T-helper 1 cell treated with Interleukin-12 subunit alpha and Interleukin-12 subunit beta and Interleukin-4 antibody, amounts not matched to agents 30 μg/mL and 1 μg/mL, for 36 hours (primary cell): ENCODE data around the gene CSRNP2.
A peak's percentile ranks its signal among the peaks of the same experiment; 100 is the strongest.

Experiments
- H3K27ac Mint-ChIP-seq: one replicate; pipeline ENCODE4 v1.8.0; 2021; ENCODE audit warnings: mild to moderate bottlenecking, mixed read lengths
- H3K27me3 Mint-ChIP-seq: one replicate; pipeline ENCODE4 v1.8.0; 2021; ENCODE audit warnings: low read depth, mixed read lengths
- H3K36me3 Mint-ChIP-seq: one replicate; pipeline ENCODE4 v1.8.0; 2021; ENCODE audit warnings: low read depth, mixed read lengths
- H3K4me1 Mint-ChIP-seq: one replicate; pipeline ENCODE4 v1.8.0; 2021; ENCODE audit warnings: low read depth, mixed read lengths
- H3K4me3 Mint-ChIP-seq: one replicate; pipeline ENCODE4 v1.8.0; 2021; ENCODE audit warnings: mild to moderate bottlenecking, moderate library complexity, mixed read lengths
- H3K9me3 Mint-ChIP-seq: one replicate; pipeline ENCODE4 v1.8.0; 2021; ENCODE audit warnings: mixed read lengths

Gene CSRNP2

DNA sequence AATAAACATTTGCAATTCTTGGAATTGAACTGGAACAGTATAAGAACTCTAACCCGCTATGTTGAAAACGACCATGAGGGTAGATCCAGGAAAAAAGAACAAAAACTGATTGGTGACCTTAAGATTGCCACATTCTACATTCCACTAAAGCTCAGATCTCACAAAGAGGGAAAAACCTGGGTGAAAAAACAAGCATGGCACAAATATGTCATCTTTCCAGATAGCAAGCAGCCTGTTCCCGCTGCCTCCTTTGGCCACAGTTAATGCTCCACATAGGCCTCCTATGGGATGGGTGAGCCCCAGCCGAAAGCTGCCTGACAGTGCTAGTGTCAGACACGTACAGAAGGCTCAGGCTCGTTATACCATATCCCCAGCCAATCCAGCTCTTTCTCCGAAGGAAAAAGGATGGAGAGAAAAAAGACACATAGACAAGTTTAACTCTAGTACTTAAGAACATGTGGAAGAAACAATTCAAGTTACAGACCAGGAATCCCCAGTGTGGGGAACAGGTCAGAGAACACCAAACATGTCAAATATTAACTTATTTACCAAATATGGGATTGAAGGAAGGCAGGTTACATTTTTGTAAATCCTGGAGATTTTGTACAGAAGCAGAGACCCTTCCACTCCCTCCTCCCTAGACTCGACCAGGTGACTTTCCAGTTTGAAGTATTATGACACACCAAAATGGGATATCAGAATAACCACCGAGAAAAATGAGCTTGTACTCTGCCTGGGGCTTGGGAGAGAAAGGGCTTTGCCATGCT lies 20.6 kb downstream of the CSRNP2 start:
- H3K4me3 Mint-ChIP-seq = no peak overlapping the region
- H3K9me3 Mint-ChIP-seq = no peaks in the 10 kb centered on the region
- peaks cover 2% of the 10 kb centered on the region for H3K4me1 Mint-ChIP-seq
- no peak overlapping the region for H3K27ac Mint-ChIP-seq
- H3K27me3 Mint-ChIP-seq = no peaks in the 10 kb centered on the region
- peaks cover 33% of the 10 kb centered on the region for H3K36me3 Mint-ChIP-seq

GRCh38 chr12:51059086-51059485 lies 24.3 kb downstream of the CSRNP2 start:
- H3K36me3 Mint-ChIP-seq = peaks cover 36% of the 10 kb centered on the region
- no peaks in the 10 kb centered on the region for H3K27me3 Mint-ChIP-seq

DNA sequence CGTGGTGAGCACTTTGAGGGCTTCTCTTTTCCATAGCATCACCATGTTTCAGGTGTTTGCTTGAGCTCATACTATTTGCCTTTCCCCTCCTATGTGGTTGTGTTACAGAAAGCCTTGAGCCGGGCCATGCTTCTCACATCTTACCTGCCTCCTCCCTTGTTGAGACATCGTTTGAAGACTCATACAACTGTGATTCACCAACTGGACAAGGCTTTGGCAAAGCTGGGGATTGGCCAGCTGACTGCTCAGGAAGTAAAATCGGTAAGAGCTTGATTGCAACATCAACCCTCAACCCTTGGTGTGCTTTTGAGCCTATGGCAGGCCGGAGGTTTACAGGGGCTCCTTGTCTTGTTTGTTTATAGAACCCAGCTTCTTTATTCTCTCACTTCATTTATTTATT lies 27.2 kb downstream of the CSRNP2 start:
- no peak overlapping the region for H3K4me3 Mint-ChIP-seq
- H3K36me3 Mint-ChIP-seq = peaks cover 39% of the 10 kb centered on the region
- peaks cover 7% of the 10 kb centered on the region for H3K4me1 Mint-ChIP-seq
- H3K27me3 Mint-ChIP-seq = no peaks in the 10 kb centered on the region
- no peaks in the 10 kb centered on the region for H3K9me3 Mint-ChIP-seq
- no peak overlapping the region for H3K27ac Mint-ChIP-seq

More at GRCh38 chr12:51059086-51059485, 24.3 kb downstream of the CSRNP2 start:
- H3K9me3 Mint-ChIP-seq = no peaks in the 10 kb centered on the region
- no peak overlapping the region for H3K27ac Mint-ChIP-seq
- peaks cover 2% of the 10 kb centered on the region for H3K4me1 Mint-ChIP-seq
- no peak overlapping the region for H3K4me3 Mint-ChIP-seq

DNA sequence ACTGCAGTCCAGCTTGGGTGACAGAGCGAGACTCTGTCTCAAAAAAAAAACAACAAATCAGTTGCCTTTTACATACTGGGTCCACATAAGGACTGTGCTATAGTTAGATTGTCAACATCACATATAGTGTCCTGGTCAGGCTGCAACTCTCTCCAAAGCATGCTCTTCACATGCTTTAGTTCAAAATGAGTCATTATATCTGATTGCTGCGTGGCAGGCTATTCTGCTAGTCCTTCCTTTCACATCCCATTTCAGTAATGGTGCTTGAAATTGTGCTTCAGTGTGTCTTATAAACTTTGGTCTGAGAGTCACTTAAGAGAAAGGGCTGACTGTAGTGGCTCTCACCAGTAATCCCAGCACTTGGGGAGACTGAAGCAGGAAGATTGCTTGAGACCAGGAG lies 28.3 kb downstream of the CSRNP2 start:
- Mint-ChIP-seq H3K4me3 (no peak overlapping the region), H3K9me3 (no peaks in the 10 kb centered on the region), H3K36me3 (peaks cover 36% of the 10 kb centered on the region), H3K27me3 (no peaks in the 10 kb centered on the region), H3K4me1 (peaks cover 7% of the 10 kb centered on the region), H3K27ac (no peak overlapping the region)

DNA sequence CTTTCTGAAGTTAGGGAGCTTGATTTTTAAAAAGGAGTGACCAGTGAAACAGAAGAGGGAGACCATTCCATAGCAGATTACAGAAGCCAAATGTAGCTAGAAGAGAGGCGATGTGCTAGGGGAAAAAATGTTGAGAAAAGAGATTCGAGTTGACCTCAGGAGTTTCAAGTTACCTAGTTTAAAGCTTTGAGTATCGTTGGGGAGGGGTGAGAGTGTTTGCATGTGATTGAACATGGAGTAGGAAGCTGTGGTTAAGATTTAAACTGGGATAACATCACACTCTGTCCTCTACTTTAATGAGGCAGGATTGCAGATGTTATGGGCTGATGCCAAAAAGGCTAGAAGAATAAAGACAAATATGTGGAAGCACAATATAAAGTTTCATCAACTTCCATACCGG lies 31.6 kb downstream of the CSRNP2 start:
- H3K27me3 Mint-ChIP-seq = no peaks in the 10 kb centered on the region
- peak overlapping the region; percentile 4 for H3K27ac Mint-ChIP-seq
- H3K36me3 Mint-ChIP-seq = peaks cover 26% of the 10 kb centered on the region
- H3K4me1 Mint-ChIP-seq = peaks cover 24% of the 10 kb centered on the region
- no peak overlapping the region for H3K4me3 Mint-ChIP-seq
- H3K9me3 Mint-ChIP-seq = no peaks in the 10 kb centered on the region

DNA sequence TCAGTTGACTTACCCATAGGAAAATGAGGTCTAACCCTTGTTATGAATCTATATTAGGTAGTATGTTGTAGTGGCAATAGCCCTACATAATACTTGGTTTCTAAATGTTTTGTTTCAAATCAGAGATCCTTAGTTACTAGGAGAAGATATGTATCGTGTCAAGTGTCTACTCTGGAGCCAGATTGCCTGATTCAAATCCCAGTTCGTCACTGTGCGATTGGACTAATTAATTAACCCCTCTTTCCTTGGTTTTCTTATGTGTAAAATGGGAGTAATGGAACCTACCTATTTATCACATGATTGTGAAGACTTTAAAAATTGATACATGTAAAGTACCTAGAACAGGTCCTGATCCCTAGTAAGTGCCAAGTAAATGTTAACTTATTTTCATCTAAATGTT lies 33.9 kb downstream of the CSRNP2 start:
- Mint-ChIP-seq H3K27me3 (no peaks in the 10 kb centered on the region), H3K36me3 (peaks cover 18% of the 10 kb centered on the region), H3K4me1 (peaks cover 26% of the 10 kb centered on the region), H3K4me3 (peak overlapping the region; percentile 95), H3K9me3 (no peaks in the 10 kb centered on the region), H3K27ac (peak overlapping the region; percentile 93)

- Mint-ChIP-seq H3K27me3 (no peaks in the 10 kb centered on the region), H3K4me1 (peaks cover 26% of the 10 kb centered on the region), H3K4me3 (peak overlapping the region; percentile 95), H3K9me3 (no peaks in the 10 kb centered on the region), H3K27ac (peak overlapping the region; percentile 93), H3K36me3 (peaks cover 16% of the 10 kb centered on the region)
Measured at GRCh38 chr12:51048661-51049251, 34.6 kb downstream of the CSRNP2 start.

DNA sequence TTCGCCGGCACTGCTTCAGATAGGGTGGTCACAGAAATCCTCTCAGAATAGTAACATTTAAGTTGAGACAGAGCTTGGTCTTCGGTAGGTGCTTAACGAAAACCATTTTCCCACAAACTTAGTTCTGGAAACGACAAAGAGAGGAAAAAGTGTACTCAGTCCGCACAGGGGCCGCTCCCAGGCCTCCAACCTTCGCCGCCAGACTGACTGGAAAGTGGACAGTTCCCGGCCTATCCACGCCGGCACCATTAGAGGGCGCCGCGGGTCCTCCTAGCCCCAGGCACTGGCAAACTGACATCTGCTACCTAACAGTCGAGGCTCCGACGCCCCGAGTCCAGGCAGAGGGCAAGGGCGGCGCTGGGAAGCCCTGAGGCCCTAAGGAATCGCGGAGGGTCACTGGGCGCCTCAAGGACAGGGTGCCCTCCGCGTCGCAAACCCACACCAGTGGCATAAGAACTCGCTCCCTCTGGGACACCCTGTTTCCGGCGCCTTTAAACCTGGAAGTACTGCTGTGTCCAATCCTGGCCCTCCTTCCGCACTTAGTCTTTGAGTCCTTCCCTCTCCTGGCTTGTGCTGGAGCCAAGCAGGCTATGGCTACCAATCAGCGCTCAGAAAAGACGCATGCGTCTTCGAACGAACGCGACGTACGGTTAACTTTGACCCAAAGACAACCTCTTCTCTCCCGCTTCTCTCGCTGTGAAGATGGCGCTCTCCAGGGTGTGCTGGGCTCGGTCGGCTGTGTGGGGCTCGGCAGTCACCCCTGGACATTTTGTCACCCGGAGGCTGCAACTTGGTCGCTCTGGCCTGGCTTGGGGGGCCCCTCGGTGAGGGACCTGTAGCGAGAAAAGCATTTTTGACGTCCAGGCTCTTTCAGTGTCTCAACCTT lies 35.5 kb downstream of the CSRNP2 start, which contains the start of gene LETMD1:
TSS of gene LETMD1 (plus strand) at position 673 of the 886 bp plus-strand sequence. CDS start at position 703, 30 bp downstream.
- Mint-ChIP-seq H3K9me3 (no peaks in the 10 kb centered on the region), H3K27me3 (no peaks in the 10 kb centered on the region), H3K36me3 (peaks cover 14% of the 10 kb centered on the region), H3K4me3 (peak within 1 kb of the TSS; percentile 95), H3K27ac (peak within 1 kb of the TSS; percentile 93), H3K4me1 (peaks cover 26% of the 10 kb centered on the region)

DNA sequence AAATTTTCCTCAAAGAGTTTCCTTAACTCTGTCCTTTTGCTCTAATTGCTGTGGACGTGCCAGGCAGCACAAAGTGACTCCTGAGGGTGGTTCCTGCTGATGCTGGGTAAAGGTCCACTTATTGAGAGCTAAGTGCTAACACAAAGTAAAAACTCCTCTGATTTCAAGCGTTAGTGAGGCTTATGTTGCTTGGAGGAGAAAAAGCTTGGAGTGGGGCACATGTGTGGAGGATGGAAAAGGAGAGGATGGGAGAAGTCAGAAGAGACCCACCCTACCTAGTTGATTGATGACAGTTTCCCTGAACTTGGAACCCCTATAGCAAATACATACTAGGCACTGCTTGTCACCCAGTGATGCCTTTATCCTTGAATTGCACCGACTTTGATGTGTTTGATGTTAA lies 47.1 kb downstream of the CSRNP2 start:
- Mint-ChIP-seq H3K27ac (no peak overlapping the region), H3K4me3 (no peak overlapping the region), H3K27me3 (no peaks in the 10 kb centered on the region), H3K9me3 (no peaks in the 10 kb centered on the region), H3K4me1 (no peaks in the 10 kb centered on the region), H3K36me3 (no peaks in the 10 kb centered on the region)

DNA sequence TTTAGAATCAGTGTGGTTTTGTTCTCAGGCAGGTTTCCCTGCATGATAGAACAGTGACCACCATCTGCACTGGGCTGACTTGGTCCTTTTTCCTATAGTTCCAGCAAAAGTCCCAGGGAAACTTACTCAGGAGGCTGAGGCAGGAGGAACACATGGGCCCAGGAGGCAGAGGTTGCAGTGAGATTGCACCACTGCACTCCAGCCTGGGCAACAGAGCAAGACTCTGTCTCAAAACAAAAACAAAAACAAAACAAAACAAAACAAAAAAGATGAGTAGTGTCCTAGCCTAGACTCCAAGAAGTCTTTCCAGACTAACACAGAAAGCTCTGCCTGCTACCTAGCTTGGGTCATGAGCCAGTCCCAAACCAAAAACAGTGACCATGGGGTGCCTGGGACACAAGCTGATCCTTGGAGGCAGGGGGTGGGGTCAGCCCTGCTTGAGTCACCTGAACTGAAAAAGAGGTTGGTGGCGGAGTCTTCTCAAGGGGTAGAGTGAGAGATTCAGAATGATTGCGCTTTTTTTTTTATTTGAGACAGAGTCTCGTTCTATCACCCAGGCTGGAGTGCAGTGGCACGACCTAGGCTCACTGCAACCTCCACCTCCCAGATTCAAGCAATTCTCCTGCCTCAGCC lies 49.8 kb downstream of the CSRNP2 start:
- Mint-ChIP-seq H3K27me3 (peaks cover 4% of the 10 kb centered on the region), H3K27ac (no peak overlapping the region), H3K4me3 (no peak overlapping the region), H3K36me3 (no peaks in the 10 kb centered on the region), H3K4me1 (no peaks in the 10 kb centered on the region), H3K9me3 (no peaks in the 10 kb centered on the region)

DNA sequence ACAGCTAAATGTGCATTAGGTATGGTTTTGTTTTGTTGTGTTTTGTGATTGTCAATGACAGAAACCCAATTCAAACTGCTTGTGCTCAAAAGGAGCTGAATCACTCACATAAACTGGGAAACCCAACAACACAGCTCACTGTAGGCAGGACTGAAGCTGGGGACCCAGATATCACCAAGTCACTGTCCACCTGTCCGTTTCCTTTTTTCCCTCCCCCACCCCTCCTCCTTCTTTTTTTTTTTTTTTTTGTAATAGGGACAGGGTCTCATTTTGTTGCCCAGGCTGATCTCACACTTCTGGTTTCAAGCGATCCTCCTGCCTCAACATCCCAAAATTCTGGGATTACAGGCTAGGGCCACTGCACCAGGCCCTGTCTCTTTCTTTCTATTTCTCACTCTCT lies 50.3 kb downstream of the CSRNP2 start:
- Mint-ChIP-seq H3K27ac (no peak overlapping the region), H3K27me3 (peaks cover 9% of the 10 kb centered on the region), H3K4me3 (no peak overlapping the region), H3K4me1 (no peaks in the 10 kb centered on the region), H3K36me3 (no peaks in the 10 kb centered on the region), H3K9me3 (no peaks in the 10 kb centered on the region)

GRCh38 chr12:51028813-51029150 lies 54.6 kb downstream of the CSRNP2 start:
- H3K9me3 Mint-ChIP-seq = no peaks in the 10 kb centered on the region
- no peak overlapping the region for H3K27ac Mint-ChIP-seq
- H3K4me3 Mint-ChIP-seq = no peak overlapping the region
- peaks cover 22% of the 10 kb centered on the region for H3K4me1 Mint-ChIP-seq
- H3K36me3 Mint-ChIP-seq = no peaks in the 10 kb centered on the region
- peaks cover 10% of the 10 kb centered on the region for H3K27me3 Mint-ChIP-seq

- Mint-ChIP-seq H3K9me3 (no peaks in the 10 kb centered on the region), H3K4me3 (no peak overlapping the region), H3K27me3 (peaks cover 10% of the 10 kb centered on the region), H3K27ac (no peak overlapping the region), H3K36me3 (no peaks in the 10 kb centered on the region), H3K4me1 (peaks cover 27% of the 10 kb centered on the region)
Measured at GRCh38 chr12:51028126-51028812, 55.1 kb downstream of the CSRNP2 start.

DNA sequence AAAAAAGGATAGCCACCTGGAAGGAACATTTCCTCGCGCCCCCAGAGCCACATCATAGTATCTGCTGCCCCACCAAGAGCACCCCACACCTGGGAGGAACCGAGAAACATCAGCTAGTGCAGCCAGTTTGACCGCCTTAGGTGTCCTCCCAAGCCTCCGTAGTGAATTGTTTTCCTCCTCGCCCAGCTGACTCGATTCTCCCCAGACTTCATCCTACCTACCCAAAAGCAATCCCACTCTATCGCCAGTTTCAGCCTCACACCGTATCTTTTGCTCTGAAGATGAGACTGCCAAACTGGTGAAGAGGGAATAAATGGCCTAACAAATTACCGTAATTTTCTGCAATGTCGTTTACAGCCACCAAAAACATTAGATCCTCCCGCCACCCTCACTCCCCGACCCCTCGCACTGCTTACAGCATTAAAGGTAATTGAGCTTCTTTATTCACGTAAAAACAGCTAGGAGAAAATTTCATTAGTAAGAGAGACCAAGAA lies 56.0 kb downstream of the CSRNP2 start:
- Mint-ChIP-seq H3K27ac (no peak overlapping the region), H3K36me3 (no peaks in the 10 kb centered on the region), H3K27me3 (peaks cover 10% of the 10 kb centered on the region), H3K4me3 (peak overlapping the region; percentile 23), H3K9me3 (no peaks in the 10 kb centered on the region), H3K4me1 (peaks cover 30% of the 10 kb centered on the region)
